Nephron (organoid): ENCODE results near the gene ZMYM1.
"Not testable (repeated sequence)": the region's sequence is repeated elsewhere in the genome, so short reads cannot be mapped to it uniquely, and the experiment has no call there.

Experiments used
- H3K27ac Mint-ChIP-seq, 3 experiments: 2 replicates each; pipeline ENCODE4 v1.8.0; 2020; ENCODE audit warnings: mixed read lengths in 3 of 3, mild to moderate bottlenecking in 2 of 3, moderate library complexity in 1 of 3
- H3K27me3 Mint-ChIP-seq: 2 replicates; pipeline ENCODE4 v1.8.0; 2021; ENCODE audit warnings: low read depth, mild to moderate bottlenecking, moderate library complexity, mixed read lengths
- H3K36me3 Mint-ChIP-seq: 2 replicates; pipeline ENCODE4 v1.8.0; 2020; ENCODE audit warnings: low read depth, mixed read lengths
- H3K4me1 Mint-ChIP-seq: 2 replicates; pipeline ENCODE4 v1.8.0; 2020; ENCODE audit warnings: mixed read lengths
- H3K4me3 Mint-ChIP-seq, 3 experiments: 2 replicates each; pipeline ENCODE4 v1.8.0; 2020; ENCODE audit warnings: mild to moderate bottlenecking in 3 of 3, mixed read lengths in 3 of 3, moderate library complexity in 2 of 3
- H3K9me3 Mint-ChIP-seq: 2 replicates; pipeline ENCODE4 v1.8.0; 2020; ENCODE audit warnings: mixed read lengths
- TF ChIP-seq, protein P1 (sequence below), 3 experiments: fragments of 200-600 bp; sonication (generic); IDR thresholded peaks; one replicate each; pipeline ENCODE4 v1.5.0; 2021; ENCODE audit warnings: antibody characterized with exemption in 3 of 3; ENCODE audit not compliant: unreplicated experiment in 3 of 3

ZMYM1 gene

GRCh38 chr1:35143737-35144508 is 64.7 kb downstream of the ZMYM1 start:
- TF ChIP-seq, protein P1, sequence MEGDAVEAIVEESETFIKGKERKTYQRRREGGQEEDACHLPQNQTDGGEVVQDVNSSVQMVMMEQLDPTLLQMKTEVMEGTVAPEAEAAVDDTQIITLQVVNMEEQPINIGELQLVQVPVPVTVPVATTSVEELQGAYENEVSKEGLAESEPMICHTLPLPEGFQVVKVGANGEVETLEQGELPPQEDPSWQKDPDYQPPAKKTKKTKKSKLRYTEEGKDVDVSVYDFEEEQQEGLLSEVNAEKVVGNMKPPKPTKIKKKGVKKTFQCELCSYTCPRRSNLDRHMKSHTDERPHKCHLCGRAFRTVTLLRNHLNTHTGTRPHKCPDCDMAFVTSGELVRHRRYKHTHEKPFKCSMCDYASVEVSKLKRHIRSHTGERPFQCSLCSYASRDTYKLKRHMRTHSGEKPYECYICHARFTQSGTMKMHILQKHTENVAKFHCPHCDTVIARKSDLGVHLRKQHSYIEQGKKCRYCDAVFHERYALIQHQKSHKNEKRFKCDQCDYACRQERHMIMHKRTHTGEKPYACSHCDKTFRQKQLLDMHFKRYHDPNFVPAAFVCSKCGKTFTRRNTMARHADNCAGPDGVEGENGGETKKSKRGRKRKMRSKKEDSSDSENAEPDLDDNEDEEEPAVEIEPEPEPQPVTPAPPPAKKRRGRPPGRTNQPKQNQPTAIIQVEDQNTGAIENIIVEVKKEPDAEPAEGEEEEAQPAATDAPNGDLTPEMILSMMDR (IDR thresholded peaks at IDR 0.05; ENCODE audit: unreplicated experiment in 3 of 3): no peak
- peak overlapping the region in 1 of 3 experiments; percentile 31 for H3K27ac Mint-ChIP-seq
- H3K4me1 Mint-ChIP-seq: peaks cover 32% of the 10 kb centered on the region
- no peaks in the 10 kb centered on the region for H3K9me3 Mint-ChIP-seq
- H3K36me3 Mint-ChIP-seq: no peaks in the 10 kb centered on the region
- peak overlapping the region in 1 of 3 experiments; percentile 30 for H3K4me3 Mint-ChIP-seq
- H3K27me3 Mint-ChIP-seq: no peaks in the 10 kb centered on the region

DNA sequence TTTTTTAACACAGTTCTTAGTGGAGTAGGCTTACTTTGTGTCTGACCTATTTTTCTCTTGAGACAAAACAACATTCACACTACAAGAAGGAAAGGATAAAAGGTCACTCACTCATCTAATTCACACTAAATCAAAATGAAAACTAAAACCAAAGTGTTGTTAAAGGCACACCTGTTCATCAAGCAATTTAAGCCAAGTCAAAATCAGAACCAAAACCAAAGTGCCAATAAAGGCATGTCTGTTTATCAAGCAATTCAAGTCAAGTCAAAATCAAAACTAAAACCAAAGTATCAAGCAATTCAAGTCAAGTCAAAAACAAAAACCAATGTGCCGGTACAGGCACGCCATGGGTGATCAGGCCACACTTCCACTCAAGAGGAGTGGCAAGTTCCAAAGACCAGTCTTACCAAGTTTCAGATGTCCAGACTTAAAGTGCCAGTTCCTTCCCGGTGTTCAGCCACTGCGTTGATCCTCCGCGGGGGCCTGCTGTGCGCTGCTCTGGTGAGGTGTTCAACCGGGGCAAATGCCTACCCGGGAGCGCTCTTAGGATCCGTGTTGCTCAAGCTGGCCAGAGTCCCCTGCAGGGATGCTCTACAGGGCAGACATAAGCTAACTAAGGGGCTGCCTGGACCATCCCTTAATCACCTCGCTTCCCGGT is 66.8 kb downstream of the ZMYM1 start:
- H3K27ac Mint-ChIP-seq: peak overlapping the region in 2 of 3 experiments; percentile 51 to 54
- H3K36me3 Mint-ChIP-seq, H3K27me3 Mint-ChIP-seq, H3K9me3 Mint-ChIP-seq: not testable (repeated sequence)
- peak overlapping the region in 2 of 3 experiments; percentile 38 to 60 for H3K4me3 Mint-ChIP-seq
- peaks cover 32% of the 10 kb centered on the region for H3K4me1 Mint-ChIP-seq

GRCh38 chr1:35151220-35151619 is 72.0 kb downstream of the ZMYM1 start:
- Mint-ChIP-seq H3K4me1 (peaks cover 8% of the 10 kb centered on the region), H3K36me3 (no peaks in the 10 kb centered on the region), H3K27ac (no peak overlapping the region), H3K9me3 (peaks cover 6% of the 10 kb centered on the region), H3K27me3 (no peaks in the 10 kb centered on the region), H3K4me3 (no peak overlapping the region)
- TF ChIP-seq, protein P1 (IDR thresholded peaks at IDR 0.05; ENCODE audit: unreplicated experiment in 3 of 3): no peak

GRCh38 chr1:35164893-35165292 is 85.7 kb downstream of the ZMYM1 start:
- Mint-ChIP-seq H3K27ac (no peak overlapping the region), H3K9me3 (peaks cover 16% of the 10 kb centered on the region), H3K27me3 (no peaks in the 10 kb centered on the region), H3K4me3 (no peak overlapping the region), H3K4me1 (no peaks in the 10 kb centered on the region), H3K36me3 (peaks cover 5% of the 10 kb centered on the region)
- TF ChIP-seq, protein P1 (IDR thresholded peaks at IDR 0.05; ENCODE audit: unreplicated experiment in 3 of 3): no peak
